GM21619 (cell line): ENCODE results near the gene EIF3I.

ENCODE experiments used
- ATAC-seq: cut with Tn5 transposase; IDR thresholded peaks from one replicate; pipeline ENCODE4 v1.9.1; 2021; ENCODE audit not compliant: unreplicated experiment

The EIF3I gene

DNA sequence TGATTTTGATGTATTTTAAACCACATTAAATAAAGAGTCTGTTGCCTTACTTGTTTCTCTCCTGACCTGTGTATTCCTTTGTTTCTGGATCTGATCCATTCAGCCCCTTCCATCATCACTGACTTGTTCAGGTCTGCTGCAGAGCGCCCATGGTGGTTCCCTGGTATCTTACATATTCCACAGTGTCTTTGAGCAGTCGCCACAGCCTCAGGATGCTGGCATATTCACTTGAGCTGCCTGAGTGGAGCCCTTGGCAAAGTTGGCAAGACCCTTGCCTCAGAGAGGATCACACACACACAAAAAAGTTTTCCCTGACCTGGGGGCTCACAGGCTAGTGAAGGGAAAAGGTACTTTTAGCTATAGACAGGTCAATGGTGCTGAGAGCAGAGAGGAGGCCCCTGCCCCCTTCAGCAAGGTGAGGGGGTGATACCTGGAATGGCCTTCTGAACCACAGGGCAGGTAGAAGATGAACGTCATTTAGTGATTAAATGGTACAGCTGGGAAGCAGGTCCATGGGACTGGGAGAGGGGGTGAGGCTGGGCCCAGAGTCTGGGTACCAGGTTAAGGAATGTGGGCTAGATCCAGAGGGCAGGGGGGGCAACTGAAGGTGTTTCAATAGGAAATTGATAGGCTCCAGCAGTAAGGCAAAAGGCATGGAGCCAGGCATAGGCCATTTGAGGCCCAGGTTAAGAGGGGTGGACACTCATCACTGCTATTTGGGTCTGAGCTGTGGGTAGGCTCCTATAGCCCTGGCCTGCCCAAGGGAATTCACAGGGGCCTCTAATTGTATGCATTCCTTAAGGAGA lies 23.8 kb upstream of the EIF3I start:
- ATAC-seq = no peak

DNA sequence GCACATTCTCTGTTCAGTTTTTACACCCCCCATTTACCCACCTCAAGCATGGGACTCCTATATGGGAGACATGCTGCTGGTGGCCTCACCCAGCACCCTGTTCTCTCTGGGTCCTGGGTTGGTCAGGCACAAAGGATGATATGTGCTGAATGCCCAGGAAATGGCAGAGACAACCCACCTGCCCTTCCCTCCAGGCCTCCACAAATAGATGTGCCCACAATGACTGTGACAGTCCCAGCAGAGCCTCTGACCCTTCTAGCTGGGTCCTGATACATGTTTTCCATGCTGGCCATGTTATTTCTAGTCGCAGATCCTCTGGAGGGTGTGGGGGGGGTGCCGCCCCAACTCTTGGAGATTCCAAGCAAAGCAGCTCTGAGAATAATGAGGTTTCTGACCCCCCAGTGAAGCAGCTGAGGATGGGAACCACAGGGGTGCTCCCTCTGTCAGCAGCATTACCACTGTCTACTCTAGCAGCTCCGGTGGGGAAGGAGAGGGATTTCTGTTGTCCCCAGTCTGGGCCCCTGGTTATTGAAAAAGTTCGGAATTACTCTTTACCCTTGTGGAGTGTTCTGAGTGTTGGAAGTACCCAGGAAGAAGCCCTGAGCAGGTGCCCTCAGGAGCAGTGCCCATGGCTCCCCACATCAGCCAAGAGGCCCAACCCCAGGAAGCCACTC lies 23.0 kb upstream of the EIF3I start:
- ATAC-seq = no peak

GRCh38 chr1:32199717-32200072 lies 22.5 kb upstream of the EIF3I start:
- ATAC-seq = no peak

DNA sequence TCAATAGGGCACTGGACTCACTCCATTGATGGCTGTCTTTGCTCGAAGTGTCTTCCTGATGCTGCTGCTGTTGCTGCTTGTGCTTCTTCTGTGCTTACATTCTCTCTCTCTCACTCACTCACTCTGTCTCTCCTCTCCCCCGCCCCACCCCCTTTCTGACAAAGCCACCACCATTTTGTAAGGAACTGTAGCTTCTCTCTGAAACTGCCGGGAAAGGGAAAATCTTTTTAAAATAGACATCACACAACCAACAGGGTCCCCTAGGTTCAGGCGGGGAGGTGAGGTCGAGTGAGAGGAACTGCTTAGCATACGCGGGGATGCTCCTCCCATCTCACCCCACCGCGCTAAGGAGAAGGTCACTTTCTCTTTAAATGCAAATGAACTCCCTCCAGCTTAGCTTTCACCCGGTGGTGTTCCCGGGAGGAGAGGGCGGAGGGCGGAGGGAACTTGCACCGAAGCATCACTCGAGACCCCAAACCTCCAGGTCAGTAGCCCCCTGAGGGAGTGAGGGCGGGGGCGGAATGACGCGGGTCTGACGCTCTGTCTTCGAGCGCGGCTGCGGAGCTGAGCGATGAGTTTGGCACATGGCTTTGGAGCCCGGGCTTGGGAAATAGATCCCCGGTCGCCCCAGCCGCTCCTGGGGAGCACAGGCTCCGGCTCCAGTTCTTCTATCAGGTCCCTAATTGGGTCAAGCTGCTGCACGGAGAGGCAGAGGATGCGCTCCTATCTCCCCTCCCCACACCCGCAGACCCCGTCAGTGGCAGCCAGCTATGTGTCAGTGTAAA lies 21.8 kb upstream of the EIF3I start, which contains the start of gene CCDC28B:
Gene CCDC28B, plus strand, starts transcription at position 370 of the 785 bp plus-strand sequence. CDS start 1,341 bp downstream, outside the sequence.
- no peak for ATAC-seq

DNA sequence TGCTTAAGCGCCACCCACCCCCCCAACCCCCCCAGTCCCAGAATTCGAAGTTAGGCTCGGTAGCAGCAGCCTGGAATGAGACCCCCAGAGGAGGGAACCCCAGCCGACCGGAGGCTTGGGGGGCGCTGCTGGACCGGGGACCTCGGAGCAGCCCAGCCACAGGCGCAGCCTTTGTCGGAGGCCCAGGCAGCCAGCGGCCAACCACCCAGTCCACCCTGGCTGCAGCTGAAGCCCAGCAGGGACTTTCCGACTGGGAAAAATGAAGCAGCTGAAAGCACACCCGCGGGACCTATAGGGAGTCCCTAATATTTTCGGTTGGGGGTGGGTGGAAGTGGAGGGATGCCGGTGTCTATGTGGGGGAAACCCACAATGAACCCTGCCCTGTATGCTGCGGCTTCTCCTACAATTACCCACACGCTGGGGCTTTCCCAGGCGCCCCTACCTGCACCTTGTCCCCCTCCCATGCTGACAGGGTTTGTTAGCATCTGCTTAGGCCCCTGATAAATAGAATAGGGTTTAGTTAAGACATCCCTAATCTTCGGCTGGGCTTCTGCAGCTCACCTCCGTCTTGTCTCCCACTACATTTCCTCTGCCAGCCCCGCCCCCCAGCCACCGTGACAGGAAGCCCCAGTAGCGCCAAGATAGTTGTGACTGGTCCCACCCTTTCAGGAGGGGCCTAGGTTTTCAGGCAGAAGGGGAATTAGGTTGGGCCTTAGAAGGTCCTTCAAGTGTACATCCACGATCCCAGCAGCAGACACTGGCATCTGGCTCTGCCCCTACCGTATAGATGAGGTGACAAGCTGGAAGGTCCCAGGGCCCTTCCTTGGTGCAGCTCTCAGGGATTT lies 21.0 kb upstream of the EIF3I start:
- ATAC-seq = peak; percentile 37

GRCh38 chr1:32204943-32205361 lies 17.3 kb upstream of the EIF3I start:
- no peak for ATAC-seq

- ATAC-seq = peak; percentile 41
These were observed 16.5 kb upstream of the EIF3I start, which contains the start of gene IQCC for GRCh38 chr1:32205401-32206370. Gene IQCC, plus strand, starts transcription at chr1:32205671. Its CDS starts 11 bp downstream, at chr1:32205682.

DNA sequence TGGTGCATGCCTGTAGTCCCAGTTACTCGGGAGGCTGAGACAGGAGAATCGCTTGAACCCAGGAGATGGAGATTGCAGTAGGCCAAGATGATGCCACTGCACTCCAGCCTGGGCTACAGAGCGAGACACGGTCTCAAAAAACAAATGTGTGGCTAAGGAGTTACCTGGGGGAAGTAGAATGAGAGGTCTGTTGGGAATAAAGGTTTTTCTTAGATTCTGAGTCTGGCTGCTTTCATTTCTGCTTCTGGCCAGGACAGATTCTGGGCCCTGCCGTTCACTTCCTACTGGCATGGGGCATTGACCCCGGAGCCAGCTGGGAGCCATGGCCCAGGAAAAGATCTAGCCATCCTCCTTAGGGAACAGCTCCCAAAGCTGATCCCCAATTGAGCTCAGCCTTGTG lies 13.7 kb upstream of the EIF3I start:
- ATAC-seq = no peak

- ATAC-seq = no peak
These were observed 13.3 kb upstream of the EIF3I start, which contains the start of gene DCDC2B for GRCh38 chr1:32208891-32209328. Gene DCDC2B, plus strand, starts transcription at chr1:32209089. Its CDS starts 5 bp downstream, at chr1:32209094.

DNA sequence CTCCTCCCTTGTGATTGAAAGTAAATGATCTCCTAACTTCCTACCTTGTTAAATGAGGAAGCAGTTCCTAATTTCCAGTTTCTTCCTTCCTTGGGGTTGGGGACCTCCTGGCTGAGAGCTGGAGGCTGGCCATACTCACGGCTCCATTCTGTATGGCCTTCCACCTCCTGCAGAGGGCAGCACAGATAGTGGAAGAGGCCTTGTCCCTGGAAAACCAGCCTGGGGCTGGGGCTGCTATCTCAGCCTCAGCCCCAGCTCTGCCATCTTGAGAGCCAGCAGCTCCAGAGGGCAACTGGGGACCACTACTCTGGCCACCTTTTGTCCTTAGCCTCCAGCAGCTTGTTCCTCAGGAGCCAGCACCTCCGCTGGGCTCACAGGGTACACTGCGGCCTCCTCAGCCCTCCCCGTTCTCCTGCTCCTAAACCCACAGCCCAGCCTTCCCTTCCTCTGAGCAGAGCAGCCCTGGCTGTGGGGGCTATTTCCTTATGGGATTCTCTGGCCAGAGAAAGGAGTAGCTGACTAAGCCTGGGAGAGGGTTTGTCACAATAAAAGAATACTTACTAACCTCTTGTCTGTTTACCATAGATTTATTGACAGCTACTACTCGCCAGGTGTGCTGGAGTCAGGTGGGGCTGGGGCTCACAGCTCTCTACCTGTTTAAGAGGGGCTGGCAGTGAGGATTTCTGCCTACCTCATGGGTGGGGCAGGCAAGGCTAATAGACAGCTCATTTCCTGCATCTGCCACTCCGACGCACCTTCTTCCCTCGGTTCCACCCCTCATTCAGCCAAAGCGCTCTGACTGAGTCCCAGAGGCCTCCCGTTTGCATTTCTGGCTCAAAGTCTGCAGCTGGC lies 6.4 kb upstream of the EIF3I start:
- no peak for ATAC-seq

GRCh38 chr1:32216566-32216965 lies 5.6 kb upstream of the EIF3I start:
- no peak for ATAC-seq

DNA sequence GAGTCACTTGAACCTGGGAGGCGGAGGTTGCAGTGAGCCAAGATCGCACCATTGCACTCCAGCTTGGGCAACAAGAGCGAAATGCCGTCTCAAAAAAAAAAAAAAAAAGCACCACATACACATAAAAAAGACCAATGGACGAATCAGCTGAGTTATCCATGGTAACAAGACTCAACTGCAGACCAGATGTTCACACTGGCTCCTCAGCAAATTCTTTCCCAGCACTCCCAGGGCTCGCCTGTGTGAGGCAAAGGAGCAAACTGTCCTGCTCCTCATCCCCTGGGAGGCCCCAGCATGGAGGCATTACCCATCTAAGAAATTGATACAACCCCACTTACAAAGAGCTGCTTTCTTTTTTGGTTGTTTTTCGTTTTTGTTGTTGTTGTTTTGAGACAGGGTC lies 3.2 kb upstream of the EIF3I start:
- no peak for ATAC-seq

DNA sequence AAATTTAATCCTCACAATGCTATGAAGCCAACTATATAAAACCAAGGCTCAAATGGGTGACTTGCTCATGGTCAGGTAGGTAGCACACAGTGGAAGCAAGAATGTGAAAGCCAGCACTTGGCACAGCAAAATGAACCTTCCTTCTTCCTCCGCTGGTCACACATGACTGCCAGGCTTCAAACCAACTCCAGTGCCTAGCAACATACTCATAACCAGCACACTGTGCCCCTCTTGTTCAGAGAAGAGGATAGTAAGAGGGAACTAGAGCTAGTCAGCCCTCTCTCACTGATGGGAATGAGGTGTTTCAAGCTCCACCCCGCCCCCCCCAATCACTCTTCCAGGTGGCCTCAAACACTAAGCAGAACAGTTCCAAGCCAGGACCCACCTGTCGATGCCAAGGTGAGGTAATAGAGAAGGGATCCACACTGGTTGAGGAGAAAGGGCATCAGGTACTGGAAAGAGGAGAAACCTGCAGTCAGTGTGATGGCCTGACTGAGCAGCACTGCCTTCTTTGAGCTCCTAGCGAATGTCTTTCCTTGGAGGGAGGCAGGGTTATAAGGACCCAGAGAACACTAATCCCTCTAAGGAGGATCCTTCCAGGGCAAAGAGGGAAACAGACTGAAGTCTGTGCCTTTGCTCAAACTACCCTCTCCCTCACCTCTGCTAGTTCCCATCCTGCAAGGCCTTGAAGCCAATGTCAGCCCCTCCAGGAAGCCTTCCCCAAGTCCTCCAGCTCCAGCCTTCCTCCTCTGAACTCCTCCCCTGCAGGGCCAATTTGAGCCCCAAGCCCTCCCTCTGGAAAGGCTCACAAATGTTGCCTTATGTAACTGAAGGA lies 1.2 kb upstream of the EIF3I start:
- no peak for ATAC-seq

- no peak for ATAC-seq
These were observed 627 bp upstream of the EIF3I start for GRCh38 chr1:32221581-32221979.

DNA sequence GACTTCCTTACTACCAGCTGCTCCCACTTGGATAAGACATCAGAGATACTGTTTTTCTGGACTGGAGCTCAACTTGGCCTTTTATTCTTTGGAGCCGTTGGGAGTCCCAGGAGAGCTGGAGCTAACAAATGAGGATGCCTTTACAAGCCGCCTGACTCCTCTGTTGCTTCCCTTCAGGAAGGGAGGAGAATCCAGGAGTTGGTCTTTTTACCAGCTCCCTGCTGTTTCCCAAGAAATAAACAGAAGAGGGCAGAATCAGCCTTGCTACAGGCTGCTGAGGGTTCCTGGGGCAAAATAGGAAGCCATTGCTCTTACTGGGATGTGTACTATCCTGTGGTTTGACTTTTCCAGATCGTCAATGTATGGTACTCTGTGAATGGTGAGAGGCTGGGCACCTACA lies 1.5 kb downstream of the EIF3I start:
- no peak for ATAC-seq

DNA sequence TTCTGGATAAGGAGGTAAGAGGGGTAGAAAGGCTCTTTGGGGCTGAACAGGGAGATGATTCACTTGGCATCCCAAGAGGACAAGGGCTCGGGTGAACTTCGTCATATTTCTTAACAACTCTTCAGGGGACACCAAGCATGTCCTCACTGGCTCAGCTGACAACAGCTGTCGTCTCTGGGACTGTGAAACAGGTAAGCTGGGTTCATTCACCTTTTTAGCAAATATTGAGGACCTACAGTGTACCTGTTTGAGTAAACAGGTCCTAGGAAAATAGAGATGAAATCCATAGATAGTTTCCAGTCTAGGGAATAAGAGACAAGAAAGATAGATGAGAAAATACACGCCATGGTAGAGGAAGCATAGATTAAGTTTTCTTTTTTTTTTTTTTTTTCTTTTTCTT lies 2.1 kb downstream of the EIF3I start:
- ATAC-seq = no peak

GRCh38 chr1:32228771-32229170 lies 6.6 kb downstream of the EIF3I start:
- ATAC-seq = no peak
